Mammary epithelial cell (primary cell): Measurements from ENCODE around the gene FAXC.

Source experiments
- EZH2 ChIP-seq: IDR thresholded peaks from 2 replicates; pipeline ENCODE4 v1.6.1; 2012; ENCODE audit warnings: low read length, inconsistent platforms, borderline replicate concordance
- TF ChIP-seq, protein P1 (sequence below), 2 donors: IDR thresholded peaks in 1 of 2; conservative IDR thresholded peaks in 1 of 2; 2 replicates each; pipeline ENCODE4 v1.5.1; 2011 to 2012; ENCODE audit warnings: inconsistent platforms in 2 of 2, low read length in 2 of 2, mild to moderate bottlenecking in 2 of 2, control low read depth in 1 of 2, low read depth in 1 of 2; ENCODE audit not compliant: insufficient read depth in 1 of 2; ENCODE audit errors: extremely low read depth in 1 of 2

DNA sequence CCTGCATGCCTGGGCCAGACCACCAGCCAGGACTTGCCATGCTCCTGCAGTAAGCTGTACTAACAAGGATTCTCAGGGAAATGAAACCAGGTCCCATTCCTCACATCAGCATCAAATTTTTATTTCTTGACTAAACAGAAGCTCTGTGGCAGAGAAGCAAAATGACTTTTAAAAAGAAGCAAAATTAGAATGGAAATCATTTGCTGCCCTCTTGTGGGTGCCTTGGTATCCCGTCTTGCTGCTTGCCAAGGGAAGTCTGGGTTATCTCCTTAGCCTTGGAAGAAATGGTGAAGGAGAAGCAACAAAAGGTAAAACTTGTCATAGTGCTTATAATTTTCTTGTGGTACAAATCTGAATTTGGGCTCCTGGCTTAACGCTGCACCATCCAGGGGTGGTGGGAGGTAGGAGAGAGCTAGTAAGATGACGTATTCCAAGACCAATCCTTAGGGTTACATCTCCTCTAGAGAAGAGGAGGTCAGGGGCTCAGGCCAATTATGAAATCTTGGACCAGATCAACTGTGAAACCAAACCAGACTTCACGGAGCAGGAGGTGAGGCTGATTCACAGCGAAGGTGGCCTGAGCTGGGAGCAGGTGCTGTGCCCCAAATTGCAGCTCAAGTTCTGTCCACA is 107.5 kb downstream of the FAXC start:
- TF ChIP-seq, protein P1, sequence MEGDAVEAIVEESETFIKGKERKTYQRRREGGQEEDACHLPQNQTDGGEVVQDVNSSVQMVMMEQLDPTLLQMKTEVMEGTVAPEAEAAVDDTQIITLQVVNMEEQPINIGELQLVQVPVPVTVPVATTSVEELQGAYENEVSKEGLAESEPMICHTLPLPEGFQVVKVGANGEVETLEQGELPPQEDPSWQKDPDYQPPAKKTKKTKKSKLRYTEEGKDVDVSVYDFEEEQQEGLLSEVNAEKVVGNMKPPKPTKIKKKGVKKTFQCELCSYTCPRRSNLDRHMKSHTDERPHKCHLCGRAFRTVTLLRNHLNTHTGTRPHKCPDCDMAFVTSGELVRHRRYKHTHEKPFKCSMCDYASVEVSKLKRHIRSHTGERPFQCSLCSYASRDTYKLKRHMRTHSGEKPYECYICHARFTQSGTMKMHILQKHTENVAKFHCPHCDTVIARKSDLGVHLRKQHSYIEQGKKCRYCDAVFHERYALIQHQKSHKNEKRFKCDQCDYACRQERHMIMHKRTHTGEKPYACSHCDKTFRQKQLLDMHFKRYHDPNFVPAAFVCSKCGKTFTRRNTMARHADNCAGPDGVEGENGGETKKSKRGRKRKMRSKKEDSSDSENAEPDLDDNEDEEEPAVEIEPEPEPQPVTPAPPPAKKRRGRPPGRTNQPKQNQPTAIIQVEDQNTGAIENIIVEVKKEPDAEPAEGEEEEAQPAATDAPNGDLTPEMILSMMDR (conservative IDR thresholded peaks at IDR 0.05 in 1 of 2, IDR thresholded peaks at IDR 0.05 in 1 of 2; ENCODE audit: extremely low read depth in 1 of 2, insufficient read depth in 1 of 2, low read depth in 1 of 2, low read length in 2 of 2), result peak; percentile 70
- no peak for TF ChIP-seq EZH2
